Hippocampal formation (tissue), 2 donors: ENCODE measurements around the gene PHOSPHO2.

Experiments used
- DNase-seq, 2 donors: peaks; one replicate each; lab custom pipeline; 2025; lab: John Stamatoyannopoulos, UW

Gene PHOSPHO2

DNA sequence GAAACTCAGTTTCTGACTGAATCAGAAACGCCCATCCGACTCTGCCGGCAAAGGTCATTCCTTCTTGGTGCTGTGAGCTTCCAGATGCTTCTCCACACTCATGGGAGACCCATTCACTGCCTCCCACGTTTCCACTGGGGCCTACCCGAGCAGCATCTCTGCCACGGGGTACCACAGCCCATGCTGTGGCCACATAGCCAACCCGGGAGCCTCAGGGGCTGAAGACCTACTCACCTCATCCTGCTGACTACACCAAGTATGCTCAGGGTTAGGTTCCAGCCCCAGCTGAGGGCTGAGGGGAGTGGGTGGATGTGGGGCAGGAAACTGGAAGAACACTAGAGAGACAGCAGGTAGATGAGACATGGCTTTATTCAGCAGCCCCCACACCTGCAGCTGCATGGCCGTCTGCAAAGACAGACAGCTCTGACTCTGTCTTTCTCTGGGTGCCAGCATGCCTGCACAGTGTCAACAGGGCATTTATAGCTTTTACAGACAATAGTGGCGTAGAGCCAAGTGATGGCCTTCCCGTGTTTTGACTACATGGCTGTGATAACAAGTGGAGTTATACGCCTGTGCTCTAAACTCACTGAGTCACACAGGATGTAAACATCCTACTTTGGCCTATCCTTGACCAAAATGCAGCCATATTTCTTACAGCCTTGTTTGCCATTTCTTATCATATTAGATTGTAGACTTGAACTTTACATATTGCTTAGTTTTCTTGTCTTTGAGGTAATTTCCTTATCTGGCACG is 22.8 kb downstream of the PHOSPHO2 start:
- DNase-seq: no peak

DNA sequence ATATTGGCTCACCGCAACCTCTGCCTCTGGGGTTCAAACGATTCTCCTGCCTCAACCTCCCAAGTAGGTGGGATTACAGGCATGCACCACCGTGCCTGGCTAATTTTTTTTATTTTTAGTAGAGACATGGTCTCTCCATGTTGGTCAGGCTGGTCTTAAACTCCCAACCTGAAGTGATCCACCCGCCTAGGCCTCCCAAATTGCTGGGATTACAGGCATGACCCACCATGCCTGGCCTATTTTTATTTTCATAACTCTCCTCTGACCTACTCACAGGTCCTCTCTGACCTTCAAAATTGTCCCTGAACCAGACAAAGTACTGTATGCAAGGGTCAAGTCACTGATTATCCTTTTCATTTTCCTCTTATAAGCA is 23.4 kb downstream of the PHOSPHO2 start:
- DNase-seq: no peak

DNA sequence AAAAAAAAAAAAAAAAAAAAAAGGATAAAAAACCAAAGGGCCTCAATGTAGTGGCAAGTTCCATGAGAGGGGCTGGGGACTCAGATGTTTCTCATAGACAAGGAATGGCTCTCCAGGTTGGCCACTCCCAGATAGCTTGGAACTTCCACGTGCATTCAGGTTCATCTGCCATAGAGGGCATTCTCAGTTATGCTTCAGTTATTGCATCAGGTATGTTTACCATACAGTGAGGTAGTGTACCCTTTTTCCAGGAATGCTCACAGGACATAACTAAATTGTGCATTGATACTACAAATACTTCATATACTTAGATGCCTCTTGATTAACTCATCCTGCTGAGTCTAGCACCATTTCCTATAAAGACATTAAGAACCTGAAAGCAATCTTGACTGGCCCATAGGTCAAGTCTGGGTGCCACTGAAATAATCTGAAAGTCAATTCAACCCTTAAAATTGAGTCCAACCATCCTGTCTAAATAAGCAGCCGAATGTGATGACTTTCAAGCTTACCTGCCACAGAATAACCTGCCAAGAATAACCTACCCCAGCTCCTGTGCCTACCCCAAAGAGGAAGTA is 24.7 kb downstream of the PHOSPHO2 start:
- DNase-seq: no peak

DNA sequence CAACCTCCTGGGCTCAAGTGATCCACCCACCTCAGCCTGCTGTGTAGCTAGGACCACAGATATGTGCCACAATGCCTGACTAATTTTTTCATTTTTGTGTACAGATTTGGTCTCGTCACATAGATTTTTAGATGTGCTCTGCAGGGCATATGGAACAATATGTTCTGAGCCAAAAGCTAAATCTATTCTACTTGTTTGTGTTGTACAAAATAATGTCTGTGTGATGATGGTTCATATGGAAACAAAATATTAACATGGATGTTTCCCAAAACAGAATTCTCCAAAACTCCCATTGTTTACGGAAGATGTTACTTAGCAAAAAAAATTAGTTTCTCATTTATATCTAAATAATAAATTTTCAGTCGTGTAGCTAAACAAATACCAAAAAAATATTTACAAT is 26.7 kb downstream of the PHOSPHO2 start:
- DNase-seq: no peak

DNA sequence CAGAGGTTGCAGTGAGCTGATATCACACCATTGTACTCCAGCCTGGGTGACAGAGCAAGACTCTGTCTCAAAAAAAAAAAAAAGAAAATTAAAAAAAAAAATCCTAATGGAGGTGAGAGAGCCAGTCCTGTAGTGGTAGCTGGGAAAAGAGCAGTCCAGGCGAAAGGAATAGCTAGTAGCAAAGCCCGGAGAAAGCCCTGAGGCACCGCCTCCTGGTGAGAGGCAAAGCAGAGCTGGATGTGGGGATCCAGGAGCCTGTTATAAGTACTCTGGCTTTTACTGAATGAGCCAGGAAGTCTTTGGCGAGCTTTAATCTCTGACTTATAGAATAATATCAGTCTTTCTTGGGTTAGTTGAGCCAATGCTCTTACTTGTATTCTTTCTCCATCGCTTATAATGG is 32.8 kb downstream of the PHOSPHO2 start:
- DNase-seq: no peak

DNA sequence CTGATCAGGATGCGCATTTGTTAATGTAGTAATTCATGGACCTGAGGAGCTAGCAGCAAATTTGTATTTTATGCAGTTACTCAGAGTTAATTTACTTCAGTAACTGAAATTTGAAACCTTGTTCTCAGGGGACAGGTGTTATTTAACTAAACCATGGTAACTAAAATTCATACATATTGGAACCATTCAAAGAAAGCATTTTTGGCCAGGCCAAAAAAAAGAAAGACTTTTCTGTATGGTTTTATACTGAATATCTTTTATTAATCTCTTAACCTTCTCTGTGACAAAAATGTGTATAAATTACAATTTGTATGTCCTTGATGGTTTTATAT is 35.0 kb downstream of the PHOSPHO2 start:
- no peak for DNase-seq

DNA sequence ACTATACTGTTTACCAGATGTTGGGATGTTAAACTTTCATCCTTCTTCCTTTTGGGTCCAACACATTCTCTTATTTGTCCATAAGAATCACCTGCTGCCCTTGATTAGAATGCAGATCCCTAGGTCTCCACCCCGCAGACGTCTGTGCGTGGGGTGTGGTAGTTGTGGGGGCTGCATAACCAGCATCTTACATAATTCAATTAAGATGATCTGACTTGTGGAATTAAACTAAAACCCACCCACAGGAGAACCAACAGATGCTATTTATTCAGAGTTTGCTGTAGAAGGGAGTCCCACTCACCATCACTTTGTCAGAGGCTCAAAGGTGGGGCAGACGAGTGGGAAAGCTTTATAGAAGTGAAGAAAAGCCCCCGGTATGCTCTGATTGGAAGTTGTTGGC is 37.8 kb downstream of the PHOSPHO2 start:
- no peak for DNase-seq

DNA sequence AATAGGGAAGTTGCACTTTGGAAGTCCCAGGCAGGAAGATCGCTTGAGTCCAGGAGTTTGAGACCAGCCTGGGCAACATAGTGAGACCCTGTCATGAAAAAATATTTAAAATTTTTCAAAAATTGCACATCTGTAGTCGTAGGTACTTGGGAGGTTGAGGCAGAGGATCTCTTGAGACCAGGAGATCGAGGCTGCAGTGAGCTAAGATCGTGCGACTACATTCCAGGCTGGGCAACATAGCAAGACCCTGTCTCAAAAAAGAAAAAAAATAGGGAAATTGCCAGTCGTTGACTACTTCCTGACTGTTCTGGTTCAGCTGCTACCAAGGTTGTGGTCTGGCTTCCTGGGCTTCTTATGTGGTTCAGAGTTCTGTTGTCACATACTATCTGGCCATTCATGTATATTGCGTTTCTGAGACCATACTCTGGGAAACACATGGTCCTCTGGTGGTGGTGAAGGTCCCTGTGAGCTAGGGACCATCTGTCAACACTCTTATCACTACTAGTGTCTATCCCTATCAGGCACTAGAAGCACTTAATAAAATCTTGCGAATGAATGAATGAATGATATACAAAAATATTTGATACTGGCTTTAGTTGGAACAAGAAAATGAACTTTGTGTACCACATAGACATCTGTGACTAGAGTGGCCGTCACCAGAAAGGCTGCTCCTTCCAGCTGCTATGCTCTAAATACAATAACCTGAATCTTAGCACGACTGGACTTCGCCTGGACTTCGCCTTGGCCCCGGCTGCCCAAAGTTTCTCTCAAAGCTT is 38.5 kb downstream of the PHOSPHO2 start:
- DNase-seq: no peak

DNA sequence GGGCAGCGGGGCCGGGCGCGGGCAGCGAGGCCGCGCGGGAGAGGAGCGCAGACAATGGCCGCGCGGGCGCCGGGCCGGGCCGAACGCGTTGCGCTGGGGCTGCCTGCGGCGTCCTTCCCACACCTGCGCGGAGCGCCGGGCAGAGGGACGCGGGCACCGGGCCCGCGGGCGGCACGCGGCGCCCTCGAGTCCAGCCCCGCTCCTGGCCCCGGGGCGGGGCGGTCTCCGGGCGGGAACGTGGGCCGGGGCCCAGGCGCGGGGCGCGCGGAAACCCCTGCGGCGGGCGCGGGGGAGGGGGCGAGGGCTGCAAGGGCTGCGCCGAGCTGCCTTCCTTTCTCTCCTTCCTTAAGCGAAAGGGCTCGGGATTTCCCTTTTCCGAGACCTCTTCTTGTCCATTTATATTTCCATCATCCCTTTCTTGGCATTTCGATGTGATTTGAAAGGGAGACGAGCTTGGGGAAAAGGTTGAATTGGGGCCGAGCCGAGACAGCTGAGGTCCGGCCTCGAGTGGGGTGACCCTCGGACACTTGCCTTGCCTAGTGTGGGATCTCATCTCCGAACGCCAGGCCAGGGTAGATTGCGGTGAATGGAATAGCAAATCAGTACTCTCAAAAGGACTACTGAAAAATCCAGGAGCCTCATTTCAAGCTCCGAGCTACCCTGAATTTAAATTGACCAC is 40.0 kb downstream of the PHOSPHO2 start:
- DNase-seq: peak in 1 of 2 donors; percentile 15

DNA sequence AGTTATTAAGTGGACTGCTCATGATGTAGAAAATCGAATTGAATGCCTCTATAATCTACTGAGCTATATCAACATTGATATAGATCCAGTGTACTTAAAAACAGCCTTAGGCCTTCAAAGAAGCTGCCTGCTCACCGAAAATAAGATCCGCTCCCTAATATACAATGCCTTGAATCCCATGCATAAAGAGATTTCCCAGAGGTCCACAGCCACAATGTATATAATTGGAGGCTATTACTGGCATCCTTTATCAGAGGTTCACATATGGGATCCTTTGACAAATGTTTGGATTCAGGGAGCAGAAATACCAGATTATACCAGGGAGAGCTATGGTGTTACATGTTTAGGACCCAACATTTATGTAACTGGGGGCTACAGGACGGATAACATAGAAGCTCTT is 41.4 kb downstream of the PHOSPHO2 start:
- DNase-seq: no peak

DNA sequence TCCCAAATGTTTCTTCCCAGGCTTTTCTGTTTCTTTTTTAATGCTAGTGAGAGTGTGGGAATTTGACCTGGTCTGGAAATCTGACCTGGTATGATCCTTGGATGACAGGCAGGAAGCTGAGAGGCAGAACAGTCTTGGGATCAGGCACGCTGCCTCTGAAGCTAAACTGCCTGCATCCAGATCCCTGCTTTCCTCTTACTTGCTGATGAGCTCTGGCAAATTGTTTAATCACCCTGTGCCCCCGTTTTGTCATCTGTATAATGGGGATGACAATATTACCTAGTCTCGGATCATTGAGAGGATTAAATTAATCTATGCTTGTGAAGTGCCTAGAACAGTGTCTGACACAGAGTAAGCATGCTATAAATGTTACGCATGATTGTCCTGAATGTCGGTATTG is 42.6 kb downstream of the PHOSPHO2 start:
- DNase-seq: no peak

DNA sequence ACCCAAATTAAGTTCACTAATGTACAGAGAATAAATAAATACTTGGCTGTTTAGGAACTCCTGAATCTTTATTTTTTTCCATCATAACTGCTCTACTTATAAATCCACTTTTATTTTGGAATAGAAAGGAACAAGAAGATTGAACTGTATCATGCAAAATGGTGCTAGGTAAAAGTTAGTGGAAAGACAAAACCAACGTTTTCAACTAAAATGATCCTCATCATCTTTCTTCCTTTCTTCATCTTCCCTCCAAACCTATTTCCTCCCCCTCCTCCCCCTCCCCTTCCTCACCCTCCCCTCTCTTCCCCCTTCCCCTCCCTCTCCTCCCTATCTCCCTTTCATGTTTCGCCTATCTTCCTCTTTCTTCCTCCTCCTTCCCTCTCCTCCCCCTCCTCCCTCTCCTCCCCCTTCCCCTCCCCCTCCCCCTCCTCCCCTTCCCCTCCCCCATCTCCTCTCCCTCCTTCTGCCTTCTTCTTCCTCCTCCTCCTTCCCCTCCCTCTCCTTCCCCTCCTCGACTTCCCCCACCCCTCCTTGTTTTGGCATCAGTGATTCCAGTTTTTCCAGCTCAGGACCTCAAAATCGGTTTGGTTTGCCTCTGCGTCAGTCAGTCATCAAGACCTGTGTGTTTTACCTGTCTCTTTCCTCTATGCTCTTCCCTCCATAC is 44.4 kb downstream of the PHOSPHO2 start:
- no peak for DNase-seq

DNA sequence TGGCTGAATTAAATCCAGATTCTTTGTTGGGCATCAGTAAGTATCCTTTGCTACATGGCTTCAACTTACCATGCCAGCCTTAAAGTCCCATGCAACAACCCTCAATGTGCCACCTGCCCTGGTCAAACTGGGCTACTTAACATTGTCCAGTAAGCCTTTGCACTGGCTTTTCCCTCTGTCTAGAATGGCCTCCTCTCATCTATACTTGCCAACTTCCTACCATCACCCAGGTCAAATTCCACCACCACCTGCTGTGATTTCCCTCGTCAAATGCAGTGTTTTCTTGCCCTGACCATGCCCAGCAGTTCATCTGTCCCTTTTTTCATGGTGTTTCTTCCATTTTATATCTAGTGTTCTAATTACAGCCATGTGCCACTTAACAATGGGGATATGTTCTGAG is 45.1 kb downstream of the PHOSPHO2 start:
- no peak for DNase-seq

DNA sequence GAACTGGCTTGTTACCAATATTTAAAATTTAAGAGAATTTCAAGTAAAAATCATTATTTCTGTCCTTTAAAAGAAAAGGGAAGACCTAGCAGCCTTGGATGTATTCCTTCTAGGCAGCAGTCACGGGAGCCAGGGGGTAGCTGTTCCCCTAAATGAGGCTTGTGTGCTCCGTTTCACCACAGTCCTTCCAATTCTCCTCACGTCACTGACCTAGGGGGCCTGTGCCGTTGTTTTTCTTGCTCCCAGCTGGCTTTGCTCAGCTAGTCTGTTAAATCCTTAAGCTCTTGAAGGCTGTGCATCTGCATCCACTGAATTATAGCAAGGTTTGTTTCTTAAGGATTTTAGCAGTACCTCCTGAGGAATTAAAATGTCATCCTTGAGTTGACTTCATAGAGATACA is 49.3 kb downstream of the PHOSPHO2 start:
- peak in 1 of 2 donors; percentile 51 for DNase-seq

DNA sequence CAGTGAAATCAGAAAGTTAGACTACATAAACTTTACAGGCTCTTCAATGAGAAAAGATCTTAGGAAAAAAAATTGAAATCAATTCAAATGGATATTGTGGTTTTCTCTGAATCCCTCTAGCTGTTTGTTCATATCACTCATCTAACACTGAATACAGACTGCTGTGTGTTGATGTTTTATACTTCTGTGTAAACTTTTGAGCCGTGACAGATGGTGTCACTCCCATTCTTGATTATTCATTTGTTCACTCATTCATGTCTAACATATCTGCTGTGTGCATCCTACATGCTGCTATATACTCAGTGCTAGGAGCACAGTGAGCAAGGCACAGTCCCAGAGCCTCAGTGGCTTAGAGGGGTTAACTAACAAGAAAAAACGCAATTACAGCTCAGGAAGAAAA is 52.0 kb downstream of the PHOSPHO2 start:
- DNase-seq: no peak

DNA sequence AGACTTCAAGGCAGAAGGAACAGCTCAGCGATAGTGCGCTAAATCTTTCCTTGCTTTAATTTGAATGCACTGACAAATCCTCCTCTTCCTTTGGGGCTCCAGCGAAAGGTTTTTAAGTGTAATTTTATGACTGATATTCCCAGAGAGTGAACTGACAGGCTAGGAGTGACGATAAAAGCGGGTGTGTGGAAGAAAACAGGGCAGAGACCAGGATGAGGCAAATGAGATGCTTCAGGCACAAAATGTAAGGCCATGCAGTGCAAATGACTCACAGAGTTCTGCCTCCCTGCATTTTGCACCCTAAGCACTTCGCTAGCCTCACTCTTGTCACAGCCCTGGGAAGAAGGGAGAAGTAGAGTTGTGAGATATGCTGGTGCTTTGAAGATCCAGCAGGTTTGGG is 54.0 kb downstream of the PHOSPHO2 start:
- DNase-seq: no peak
